Skeletal muscle tissue (tissue), 4 donors: ENCODE measurements around the gene PLA2G7. TPM values are rescaled to one million over a fixed set of nuclear protein-coding genes. Genes with fewer than 3 reads are reported as not detected.
"Not testable (repeated sequence)": the region's sequence is repeated elsewhere in the genome, so short reads cannot be mapped to it uniquely, and the experiment has no call there.

ENCODE experiments used
- H3K27ac ChIP-seq: one replicate; pipeline ENCODE4 v1.7.0; 2013; ENCODE audit warnings: mild to moderate bottlenecking, low read depth, low read length, inconsistent platforms
- H3K27me3 ChIP-seq, 3 donors: one replicate each; pipeline ENCODE4 v1.7.0; 2013; ENCODE audit warnings: low read length in 3 of 3; ENCODE audit not compliant: control insufficient read depth in 3 of 3, insufficient read depth in 3 of 3
- H3K36me3 ChIP-seq, 3 donors: one replicate each; pipeline ENCODE4 v1.7.0; 2013; ENCODE audit warnings: low read length in 3 of 3; ENCODE audit not compliant: control insufficient read depth in 3 of 3, insufficient read depth in 3 of 3
- H3K4me1 ChIP-seq, 3 donors: one replicate each; pipeline ENCODE4 v1.7.0; 2013; ENCODE audit warnings: low read length in 3 of 3, mild to moderate bottlenecking in 3 of 3; ENCODE audit not compliant: control insufficient read depth in 3 of 3, insufficient read depth in 3 of 3
- H3K4me3 ChIP-seq, 3 donors: one replicate each; pipeline ENCODE4 v1.7.0; 2013; ENCODE audit warnings: low read length in 3 of 3
- H3K9ac ChIP-seq, 3 donors: one replicate each; pipeline ENCODE4 v1.7.0; 2013; ENCODE audit warnings: low read length in 3 of 3, mild to moderate bottlenecking in 3 of 3, moderate library complexity in 2 of 3, low read depth in 1 of 3
- H3K9me3 ChIP-seq, 3 donors: one replicate each; pipeline ENCODE4 v1.7.0; 2013; ENCODE audit warnings: low read length in 3 of 3; ENCODE audit not compliant: control insufficient read depth in 3 of 3
- total RNA-seq: library from RNA; depleted of rRNA; stranded (reverse); fragments of >200 nt; gene quantifications from one replicate; pipeline ENCODE4 v1.2.3, GENCODE V29; 2014
- donor health status: Osteomylitis.

PLA2G7 gene
- total RNA-seq, 1 donor from 2014 or later = 1.6 TPM

DNA sequence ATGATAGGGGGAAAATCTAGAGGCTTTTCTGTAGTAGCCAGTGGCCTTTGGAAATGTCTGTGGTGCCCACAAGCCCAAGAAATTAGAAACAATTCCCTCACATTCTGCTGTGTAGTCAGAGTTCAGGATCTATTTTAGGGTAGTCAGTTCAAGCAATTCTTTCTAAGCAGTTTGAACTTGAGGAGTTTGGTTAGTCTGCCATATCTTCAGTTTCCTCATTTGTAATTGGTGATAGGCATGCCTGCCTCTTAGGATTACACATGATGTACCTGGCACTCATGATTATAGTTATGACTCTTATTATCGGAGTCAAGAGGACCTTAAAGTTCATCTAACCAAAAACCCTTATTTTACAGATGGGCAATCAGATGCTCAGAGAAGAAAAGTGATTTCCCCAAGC lies 36.8 kb upstream of the PLA2G7 start:
- peak overlapping the region; percentile 66 for H3K27ac ChIP-seq
- no peaks in the 10 kb centered on the region for H3K27me3 ChIP-seq
- H3K9me3 ChIP-seq = peaks cover 0 to 2% (median 0%) of the 10 kb centered on the region in 3 donors
- H3K36me3 ChIP-seq = no peaks in the 10 kb centered on the region
- H3K4me1 ChIP-seq = peaks cover 5 to 15% (median 11%) of the 10 kb centered on the region in 3 donors
- no peak overlapping the region for H3K9ac ChIP-seq
- H3K4me3 ChIP-seq = no peak overlapping the region

DNA sequence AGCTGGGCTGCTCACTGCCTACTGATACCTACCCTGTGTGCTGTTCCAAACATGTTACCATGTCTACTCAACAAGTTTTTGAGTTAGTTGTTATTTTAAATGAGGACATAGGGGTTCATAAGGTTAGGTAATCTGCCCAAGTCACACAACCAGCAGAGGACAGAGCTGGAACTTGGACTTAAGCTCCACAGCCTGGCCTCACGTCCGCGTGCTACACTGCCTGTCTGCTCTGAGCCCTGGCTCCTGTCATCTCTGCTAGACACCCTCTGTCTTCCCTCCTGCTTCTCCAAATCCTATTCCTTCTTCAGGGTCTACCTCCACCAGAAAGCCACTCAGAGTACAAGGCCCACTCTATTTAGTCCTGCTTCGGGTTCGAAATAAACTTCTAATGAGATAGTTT lies 29.8 kb upstream of the PLA2G7 start:
- Histone ChIP-seq H3K27me3 (no peaks in the 10 kb centered on the region), H3K9me3 (no peaks in the 10 kb centered on the region)

DNA sequence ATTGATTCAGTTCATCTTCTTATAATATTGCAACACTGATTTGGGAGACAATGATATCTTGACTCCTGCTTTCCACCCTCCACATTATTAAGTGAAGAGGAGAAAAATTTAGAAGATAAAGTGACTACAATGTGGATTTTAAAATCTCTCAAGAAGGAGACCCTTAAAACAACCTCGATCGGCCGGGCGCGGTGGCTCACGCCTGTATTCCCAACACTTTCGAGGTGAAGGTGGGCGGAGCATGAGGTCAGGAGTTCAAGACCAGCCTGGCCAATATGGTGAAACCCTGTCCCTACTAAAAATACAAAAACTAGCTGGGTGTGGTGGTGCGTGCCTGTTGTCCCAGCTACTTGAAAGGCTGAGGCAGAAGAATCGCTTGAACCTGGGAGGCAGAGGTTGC lies 29.1 kb upstream of the PLA2G7 start:
- H3K36me3 ChIP-seq, H3K9ac ChIP-seq, H3K27me3 ChIP-seq, H3K27ac ChIP-seq, H3K4me3 ChIP-seq, H3K9me3 ChIP-seq, H3K4me1 ChIP-seq: not testable (repeated sequence)

More for the DNA sequence above, 29.8 kb upstream of the PLA2G7 start:
- Histone ChIP-seq H3K9ac (no peak overlapping the region), H3K27ac (no peak overlapping the region), H3K36me3 (no peaks in the 10 kb centered on the region), H3K4me3 (no peak overlapping the region), H3K4me1 (peaks cover 0 to 6% (median 2%) of the 10 kb centered on the region in 3 donors)

DNA sequence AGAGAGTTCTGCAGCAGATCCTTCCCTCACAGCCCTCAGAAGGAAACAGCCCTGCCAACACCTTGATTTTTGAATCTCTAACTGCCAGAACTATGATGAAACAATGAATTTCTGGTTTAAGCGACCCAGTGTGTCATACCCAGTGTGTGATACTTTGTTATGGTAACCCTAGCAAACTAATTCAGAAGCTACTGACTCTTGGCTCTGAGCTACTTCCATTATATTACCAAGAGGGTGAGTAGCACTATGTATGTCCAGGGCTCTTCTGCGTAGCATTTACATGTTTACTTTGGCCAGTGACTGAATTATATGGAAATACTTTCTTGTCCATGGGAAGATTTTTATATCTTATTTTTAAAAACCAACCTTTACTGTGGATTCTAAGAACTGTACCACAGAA lies 28.3 kb upstream of the PLA2G7 start:
- peaks cover 0 to 6% (median 2%) of the 10 kb centered on the region in 3 donors for H3K4me1 ChIP-seq
- no peaks in the 10 kb centered on the region for H3K36me3 ChIP-seq
- no peak overlapping the region for H3K9ac ChIP-seq
- no peaks in the 10 kb centered on the region for H3K27me3 ChIP-seq
- H3K27ac ChIP-seq = no peak overlapping the region
- H3K9me3 ChIP-seq = no peaks in the 10 kb centered on the region
- no peak overlapping the region for H3K4me3 ChIP-seq

DNA sequence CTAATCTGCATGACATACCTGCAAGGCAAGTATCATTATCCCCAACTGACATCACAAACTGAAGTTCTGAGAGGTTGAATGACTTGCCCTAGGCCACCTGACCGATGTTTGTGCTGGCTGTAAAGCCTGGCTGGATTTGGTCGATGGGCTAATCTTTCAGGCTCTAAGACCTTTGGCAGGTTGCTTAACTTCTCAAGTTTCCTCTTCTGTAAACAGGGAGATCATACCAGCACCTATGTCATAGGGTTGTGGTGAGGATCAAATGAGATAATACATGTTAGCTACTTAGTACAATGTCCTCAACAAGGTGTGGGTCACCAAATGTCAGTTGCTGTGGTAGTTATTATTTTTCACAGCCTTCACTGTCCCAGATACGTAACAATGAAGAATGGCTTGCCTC lies 25.8 kb upstream of the PLA2G7 start:
- no peak overlapping the region for H3K27ac ChIP-seq
- no peaks in the 10 kb centered on the region for H3K27me3 ChIP-seq
- no peaks in the 10 kb centered on the region for H3K9me3 ChIP-seq
- peaks cover 11 to 16% (median 12%) of the 10 kb centered on the region in 3 donors for H3K4me1 ChIP-seq
- H3K36me3 ChIP-seq = no peaks in the 10 kb centered on the region
- H3K9ac ChIP-seq = no peak overlapping the region
- H3K4me3 ChIP-seq = no peak overlapping the region

DNA sequence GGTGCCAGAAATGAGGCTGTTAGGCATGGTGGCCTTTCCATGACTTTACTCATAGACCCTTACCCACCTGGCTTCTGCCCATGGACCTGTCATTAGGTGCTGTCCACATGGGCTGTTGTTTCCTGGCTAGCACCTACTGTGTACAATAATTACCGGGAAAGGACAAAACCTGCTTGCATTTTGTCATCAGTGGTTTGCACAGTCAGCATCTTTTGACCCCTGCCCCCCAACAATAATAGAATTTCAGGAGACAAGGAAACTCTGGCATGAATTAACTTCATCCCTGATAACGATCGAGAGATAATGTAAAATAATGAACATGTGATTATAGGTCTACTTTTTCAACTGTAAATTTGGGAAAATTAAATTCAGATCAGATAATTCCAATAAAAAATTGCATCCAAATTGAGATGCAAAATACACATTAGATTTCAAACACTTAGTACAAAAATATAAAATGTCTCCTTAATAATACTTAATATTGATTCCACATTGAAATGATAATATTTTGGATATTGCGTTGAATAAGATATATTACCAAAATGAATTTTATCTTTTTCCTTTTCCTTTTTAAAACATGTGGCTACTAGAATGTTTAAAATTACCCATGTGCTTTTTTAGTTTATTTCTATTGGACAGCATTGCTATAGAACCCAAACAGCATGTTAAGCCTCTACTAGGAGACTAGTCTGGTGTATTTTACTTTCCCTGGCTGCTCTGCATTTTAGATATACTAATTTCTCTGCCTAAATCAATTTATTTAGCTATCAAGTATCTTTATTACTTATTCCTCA lies 24.0 kb upstream of the PLA2G7 start:
- Histone ChIP-seq H3K4me1 (peaks cover 11 to 16% (median 12%) of the 10 kb centered on the region in 3 donors), H3K9me3 (no peaks in the 10 kb centered on the region), H3K9ac (no peak overlapping the region), H3K27ac (no peak overlapping the region), H3K36me3 (no peaks in the 10 kb centered on the region), H3K27me3 (no peaks in the 10 kb centered on the region), H3K4me3 (no peak overlapping the region)

DNA sequence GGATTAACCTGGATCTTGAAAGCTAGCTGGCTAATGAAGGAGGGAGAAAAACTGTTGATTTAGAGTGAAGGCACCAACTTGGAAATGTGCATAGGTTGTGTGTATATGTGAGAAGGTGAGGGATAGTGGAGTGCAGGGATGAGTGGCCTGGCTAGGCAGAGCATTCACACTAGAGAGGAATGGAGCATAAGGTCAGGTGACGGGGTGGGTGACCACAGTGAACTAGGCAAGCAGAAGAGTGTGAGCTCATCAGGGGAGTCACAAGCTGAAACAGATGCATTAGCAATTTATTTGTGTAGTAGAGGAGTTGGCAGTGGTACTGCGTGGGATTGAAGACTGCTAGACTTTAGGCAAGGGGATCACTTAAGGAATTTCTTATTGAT lies 22.0 kb upstream of the PLA2G7 start:
- Histone ChIP-seq H3K4me3 (peak overlapping the region in 1 of 3 donors; percentile 2), H3K9ac (peak overlapping the region in 1 of 3 donors; percentile 22), H3K4me1 (peaks cover 11 to 16% (median 12%) of the 10 kb centered on the region in 3 donors), H3K27ac (no peak overlapping the region), H3K9me3 (no peaks in the 10 kb centered on the region), H3K36me3 (no peaks in the 10 kb centered on the region), H3K27me3 (no peaks in the 10 kb centered on the region)

DNA sequence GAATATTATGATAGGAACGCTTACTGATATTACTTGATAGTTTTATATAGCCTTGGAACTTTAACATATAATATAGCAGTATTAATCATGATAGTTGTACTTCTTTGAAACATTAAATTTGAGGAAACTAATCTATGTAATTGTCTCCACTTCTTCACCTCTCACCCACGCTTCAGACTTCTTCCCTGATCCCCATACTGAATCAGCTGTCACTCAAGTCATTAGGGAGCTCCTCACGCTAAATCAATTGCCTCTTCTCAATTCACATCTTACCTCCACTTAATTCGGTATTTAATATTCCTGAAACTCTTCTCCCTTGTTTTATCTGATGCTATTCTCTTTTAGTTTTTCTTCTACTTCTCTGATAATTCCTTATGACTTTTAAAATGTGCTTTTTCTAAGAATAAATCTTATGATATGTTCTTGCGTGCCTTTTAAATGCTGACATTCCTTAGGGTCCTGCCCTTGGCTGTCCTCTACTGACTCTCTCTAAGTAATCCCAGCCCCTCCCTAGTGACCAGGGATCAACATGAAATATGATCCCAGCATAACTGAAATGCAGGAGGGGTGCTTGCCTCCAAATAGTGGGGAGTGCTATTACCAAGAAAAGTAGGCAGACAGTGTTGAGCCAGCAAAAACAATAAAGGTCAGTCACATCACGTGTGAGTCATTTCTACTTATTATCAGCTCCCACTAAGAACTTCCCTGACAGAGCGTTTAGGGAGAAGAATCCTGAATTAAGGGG lies 21.5 kb upstream of the PLA2G7 start:
- Histone ChIP-seq H3K9ac (peak overlapping the region in 1 of 3 donors; percentile 22), H3K27me3 (no peaks in the 10 kb centered on the region), H3K4me1 (peaks cover 11 to 16% (median 12%) of the 10 kb centered on the region in 3 donors), H3K36me3 (no peaks in the 10 kb centered on the region), H3K27ac (no peak overlapping the region), H3K9me3 (no peaks in the 10 kb centered on the region), H3K4me3 (peak overlapping the region in 1 of 3 donors; percentile 2)

DNA sequence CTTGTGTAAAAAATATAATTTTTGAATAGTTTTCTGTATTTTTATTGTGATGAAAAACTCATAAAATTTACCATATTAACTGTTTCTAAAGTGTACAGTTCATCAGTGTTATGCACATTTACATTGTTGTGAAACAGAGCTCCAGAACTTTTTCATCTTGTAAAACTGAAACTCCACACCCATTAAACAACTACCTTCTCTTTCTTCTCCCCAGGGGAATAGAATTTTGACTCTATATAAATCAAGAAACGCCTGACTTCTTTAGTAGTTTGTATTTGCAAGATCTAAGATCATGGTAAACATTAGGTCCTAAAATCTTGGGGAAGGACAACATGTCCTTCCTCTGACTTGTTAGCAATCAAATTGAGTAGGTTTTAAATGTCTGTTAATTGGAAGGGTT lies 20.7 kb upstream of the PLA2G7 start:
- Histone ChIP-seq H3K4me3 (no peak overlapping the region), H3K36me3 (no peaks in the 10 kb centered on the region), H3K9me3 (no peaks in the 10 kb centered on the region), H3K4me1 (peaks cover 10 to 11% (median 11%) of the 10 kb centered on the region in 3 donors), H3K27ac (no peak overlapping the region), H3K9ac (no peak overlapping the region), H3K27me3 (no peaks in the 10 kb centered on the region)

DNA sequence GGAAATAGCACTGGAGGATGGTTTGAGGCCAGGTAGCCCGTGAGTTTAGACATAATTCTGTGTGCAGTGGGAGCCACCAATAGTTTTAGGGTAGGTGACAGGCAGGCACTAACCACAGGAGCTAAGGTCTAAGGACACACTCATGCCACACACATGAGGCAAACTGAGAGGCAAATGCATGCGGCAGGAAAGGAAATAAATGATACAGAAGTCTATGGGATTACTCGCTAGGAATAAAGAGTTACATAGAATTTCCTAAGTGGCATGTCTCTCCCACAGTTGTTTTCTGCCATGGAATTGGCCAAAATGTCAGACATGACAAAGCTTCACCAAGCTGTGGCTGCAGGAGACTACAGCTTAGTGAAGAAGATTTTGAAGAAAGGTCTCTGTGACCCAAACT lies 16.5 kb upstream of the PLA2G7 start:
- Histone ChIP-seq H3K4me3 (no peak overlapping the region), H3K9me3 (no peaks in the 10 kb centered on the region)

More for the DNA sequence above, 16.5 kb upstream of the PLA2G7 start:
- Histone ChIP-seq H3K27me3 (no peaks in the 10 kb centered on the region), H3K4me1 (peaks cover 0 to 1% (median 1%) of the 10 kb centered on the region in 3 donors), H3K36me3 (no peaks in the 10 kb centered on the region), H3K27ac (no peak overlapping the region), H3K9ac (no peak overlapping the region)
